SK-N-SH (cell line): Measurements from ENCODE around the gene SIT1. TPM values are rescaled to one million over a fixed set of nuclear protein-coding genes. Genes with fewer than 3 reads are reported as not detected.

Source experiments
- CTCF ChIA-PET: fragments of 300-600, 350-600 bp; formaldehyde crosslinking; extraction: SDS; loops from one replicate; lab custom pipeline; 2021; lab: Yijun Ruan, JAX
- POLR2A ChIA-PET: fragments of 350-600 bp; sonication (Branson Sonifier 250); formaldehyde crosslinking; extraction: SDS; loops from one replicate; lab custom pipeline; 2020; ENCODE audit warnings: antibody characterized with exemption, inconsistent platforms; lab: Yijun Ruan, JAX
- DNase-seq: peaks from one replicate; pipeline ENCODE4 v3.0.0; 2012
- H2AFZ ChIP-seq: fragments of 200-600 bp; sonication (generic); 2 replicates; pipeline ENCODE4 v1.8.1; 2016; ENCODE audit warnings: antibody characterized with exemption, mild to moderate bottlenecking, low read depth
- H3F3A ChIP-seq: fragments of 200-600 bp; sonication (generic); replicated peaks from 2 replicates; pipeline ENCODE3; 2016; ENCODE audit warnings: antibody characterized with exemption, mild to moderate bottlenecking; ENCODE audit not compliant: insufficient read depth
- H3K27ac ChIP-seq, 2 experiments: fragments of 200-500 bp in 1 of 2; fragments of 200-600 bp in 1 of 2; sonication (Bioruptor generic) in 1 of 2; sonication (generic), shearing (Covaris generic) in 1 of 2; 2 replicates each; pipeline versions ENCODE4 v1.5.1 to v1.6.1; 2014 to 2016; ENCODE audit warnings: low read depth in 2 of 2, inconsistent platforms in 1 of 2, low read length in 1 of 2, mild to moderate bottlenecking in 1 of 2, mixed read lengths in 1 of 2
- H3K27me3 ChIP-seq: fragments of 200-600 bp; sonication (generic), shearing (Covaris generic); 2 replicates; pipeline ENCODE4 v1.6.1; 2016; ENCODE audit warnings: mixed run types; ENCODE audit not compliant: insufficient read depth
- H3K36me3 ChIP-seq, 2 experiments: fragments of 200-500 bp in 1 of 2; fragments of 200-600 bp in 1 of 2; sonication (Bioruptor generic) in 1 of 2; sonication (generic) in 1 of 2; replicated peaks in 1 of 2; 2 replicates each; pipeline versions ENCODE3 to v1.5.1; 2014 to 2016; ENCODE audit warnings: low read length in 1 of 2, mild to moderate bottlenecking in 1 of 2; ENCODE audit not compliant: insufficient read depth in 2 of 2, control insufficient read depth in 1 of 2
- H3K4me1 ChIP-seq, 2 experiments: fragments of 200-500 bp in 1 of 2; fragments of 200-600 bp in 1 of 2; sonication (Bioruptor generic) in 1 of 2; sonication (generic), shearing (Covaris generic) in 1 of 2; 2 replicates each; pipeline versions ENCODE4 v1.5.1 to v1.6.1; 2014 to 2016; ENCODE audit warnings: low read depth in 1 of 2, low read length in 1 of 2, mixed run types in 1 of 2; ENCODE audit not compliant: insufficient read depth in 2 of 2, control insufficient read depth in 1 of 2
- H3K4me2 ChIP-seq: fragments of 200-600 bp; sonication (generic), shearing (Covaris generic); 2 replicates; pipeline ENCODE4 v1.6.1; 2017; ENCODE audit warnings: mixed run types
- H3K4me3 ChIP-seq, 2 experiments: fragments of 200-500 bp in 1 of 2; fragments of 200-600 bp in 1 of 2; sonication (Bioruptor generic) in 1 of 2; sonication (generic), shearing (Covaris generic) in 1 of 2; 2 replicates each; pipeline versions ENCODE4 v1.5.1 to v1.8.1; 2014 to 2016; ENCODE audit warnings: low read depth in 2 of 2, inconsistent platforms in 1 of 2, low read length in 1 of 2, mild to moderate bottlenecking in 1 of 2, mixed read lengths in 1 of 2, moderate library complexity in 1 of 2
- H3K79me2 ChIP-seq: fragments of 200-600 bp; sonication (generic); 2 replicates; pipeline ENCODE4 v1.8.1; 2017; ENCODE audit warnings: mild to moderate bottlenecking; ENCODE audit not compliant: insufficient read depth
- H3K9ac ChIP-seq: fragments of 200-600 bp; sonication (generic); 2 replicates; pipeline ENCODE4 v1.6.1; 2017; ENCODE audit warnings: mixed run types
- H3K9me2 ChIP-seq: fragments of 200-600 bp; sonication (generic); 2 replicates; pipeline ENCODE4 v1.6.1; 2017; ENCODE audit warnings: mixed run types
- H3K9me3 ChIP-seq: fragments of 200-600 bp; sonication (generic); 2 replicates; pipeline ENCODE4 v1.6.1; 2017; ENCODE audit warnings: mixed run types, mild to moderate bottlenecking, moderate library complexity
- H4K20me1 ChIP-seq: fragments of 200-600 bp; sonication (generic); 2 replicates; pipeline ENCODE4 v1.6.1; 2017; ENCODE audit warnings: mild to moderate bottlenecking, mixed run types; ENCODE audit not compliant: insufficient read depth
- CTCF ChIP-seq: fragments of 200-600 bp; sonication (generic); IDR thresholded peaks from 2 replicates; pipeline ENCODE4 v1.6.1; 2017; ENCODE audit warnings: antibody characterized with exemption, mild to moderate bottlenecking, moderate library complexity
- ELF1 ChIP-seq: IDR thresholded peaks from 2 replicates; pipeline ENCODE4 v1.4.0; 2012
- FOSL2 ChIP-seq: IDR thresholded peaks from 2 replicates; pipeline ENCODE4 v1.4.0; 2012; ENCODE audit warnings: low read depth, mild to moderate bottlenecking, moderate library complexity, borderline replicate concordance
- GATA2 ChIP-seq: sonication (generic); formaldehyde crosslinking; IDR thresholded peaks from 2 replicates; pipeline ENCODE4 v1.5.0; 2020; ENCODE audit warnings: mild to moderate bottlenecking, missing genetic modification reagents
- JUND ChIP-seq: IDR thresholded peaks from 2 replicates; pipeline ENCODE4 v1.4.0; 2012
- MAX ChIP-seq: IDR thresholded peaks from 2 replicates; pipeline ENCODE4 v1.4.0; 2012; ENCODE audit warnings: low read depth
- MEF2A ChIP-seq: IDR thresholded peaks from 2 replicates; pipeline ENCODE4 v1.4.0; 2012; ENCODE audit warnings: low read depth, borderline replicate concordance
- MXI1 ChIP-seq: IDR thresholded peaks from 2 replicates; pipeline ENCODE4 v1.6.1; 2012; ENCODE audit warnings: mild to moderate bottlenecking, low read depth, low read length, improper control_type of control experiment
- NFIC ChIP-seq: IDR thresholded peaks from 2 replicates; pipeline ENCODE4 v1.4.0; 2012; ENCODE audit warnings: borderline replicate concordance
- POLR2AphosphoS5 ChIP-seq: IDR thresholded peaks from 2 replicates; pipeline ENCODE4 v1.6.1; 2012; ENCODE audit warnings: low read depth, low read length
- RCOR1 ChIP-seq: fragments of 150-350 bp; IDR thresholded peaks from 2 replicates; pipeline ENCODE4 v1.6.1; 2017; ENCODE audit warnings: antibody characterized with exemption, low read length
- RFX5 ChIP-seq: IDR thresholded peaks from 2 replicates; pipeline ENCODE4 v1.6.1; 2012; ENCODE audit warnings: mild to moderate bottlenecking, improper control_type of control experiment, low read length
- SIN3A ChIP-seq: IDR thresholded peaks from 2 replicates; pipeline ENCODE4 v1.6.1; 2012; ENCODE audit warnings: low read depth, mild to moderate bottlenecking, low read length, moderate library complexity, borderline replicate concordance
- TAF1 ChIP-seq: IDR thresholded peaks from 2 replicates; pipeline ENCODE4 v1.6.1; 2012; ENCODE audit warnings: low read depth, mild to moderate bottlenecking, low read length, moderate library complexity, borderline replicate concordance
- TEAD4 ChIP-seq: IDR thresholded peaks from 2 replicates; pipeline ENCODE4 v1.4.0; 2012; ENCODE audit warnings: mild to moderate bottlenecking, borderline replicate concordance; ENCODE audit not compliant: insufficient read depth
- YY1 ChIP-seq: IDR thresholded peaks from 2 replicates; pipeline ENCODE4 v1.4.0; 2012; ENCODE audit warnings: low read depth, mild to moderate bottlenecking
- WGBS: methylation state at CpG from one replicate; pipeline ENCODE4 v1.1.6; 2017; ENCODE audit warnings: low lambda C conversion rate; 5-methylcytosine and 5-hydroxymethylcytosine counted together
- polyA plus RNA-seq, 3 experiments: library from polyadenylated mRNA; depleted of rRNA; stranded (reverse); fragments of >200 nt; gene quantifications; 2 replicates each; pipeline ENCODE4 v1.2.3, GENCODE V29; 2012
- TF ChIP-seq, protein P1 (sequence below): IDR thresholded peaks from 2 replicates; pipeline ENCODE4; 2012
- TF ChIP-seq, protein P2 (sequence below): fragments of 150-350 bp; IDR thresholded peaks from 2 replicates; pipeline ENCODE4 v1.6.1; 2017; ENCODE audit warnings: antibody characterized with exemption, low read length, low read depth, borderline replicate concordance
- TF ChIP-seq, protein P3 (sequence below): IDR thresholded peaks from 2 replicates; pipeline ENCODE4 v1.4.0; 2012; ENCODE audit warnings: low read depth, borderline replicate concordance

The SIT1 gene
- polyA plus RNA-seq, 1 of the 3 experiments (the other 2 are of a cell fraction), result not detected

- 0 out of 2 replicates have a peak, but pooled peaks have one; percentile 27 for TF ChIP-seq CTCF
These were observed 6.9 kb upstream of the SIT1 start, which contains the start of gene RMRP (continued) for GRCh38 chr9:35657546-35658136.

DNA sequence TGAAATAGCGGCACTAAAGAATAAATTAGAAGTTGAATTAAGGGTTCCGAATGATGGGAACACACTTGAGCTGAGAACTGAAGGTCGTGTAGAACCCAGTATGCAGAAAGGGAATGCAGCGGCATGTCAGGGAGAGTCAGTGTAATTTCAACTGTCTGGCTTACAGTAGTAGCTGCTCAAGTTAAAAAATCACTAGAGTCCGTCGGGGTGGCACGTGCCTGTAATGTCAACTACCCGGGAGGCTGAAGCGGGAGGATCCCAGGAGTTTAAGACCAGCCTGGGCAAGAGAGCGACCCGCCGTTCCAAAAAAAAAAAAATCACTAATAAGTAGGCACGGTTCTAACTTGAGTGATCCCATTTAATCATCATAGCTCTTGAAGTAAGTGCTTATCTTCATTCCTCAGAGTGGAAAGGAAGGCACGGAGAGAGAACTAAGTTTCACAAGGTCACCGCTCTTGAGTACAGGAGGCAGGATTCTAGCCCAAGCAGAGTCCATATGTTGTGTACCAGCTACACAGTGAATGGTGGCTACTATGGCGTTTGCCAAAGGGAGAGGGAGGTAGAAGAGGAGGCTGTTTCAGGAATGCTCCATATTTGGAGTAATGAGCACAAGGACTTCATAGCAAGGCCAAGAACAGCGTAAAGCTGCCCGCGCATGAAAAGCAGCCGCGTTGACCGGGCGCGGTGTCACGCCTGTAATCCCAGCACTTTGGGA lies 6.3 kb upstream of the SIT1 start:
- H3K27me3 ChIP-seq, result no peaks in the 10 kb centered on the region
- H4K20me1 ChIP-seq, result no peaks in the 10 kb centered on the region
- H3K9me2 ChIP-seq, result no peaks in the 10 kb centered on the region
- WGBS, result 27% methylated on average over 25 of the region's 25 CpGs
- peak; percentile 51 for DNase-seq
- no peak for TF ChIP-seq FOSL2
- no peak for TF ChIP-seq MEF2A
- TF ChIP-seq RCOR1, result no peak
- no peak for TF ChIP-seq JUND
- TF ChIP-seq GATA2 (CRISPR knock-in tag), result no peak
- no peak for TF ChIP-seq TAF1
- no peak for TF ChIP-seq YY1
- no peak for TF ChIP-seq ELF1
- TF ChIP-seq RFX5, result no peak
- TF ChIP-seq, protein P1, sequence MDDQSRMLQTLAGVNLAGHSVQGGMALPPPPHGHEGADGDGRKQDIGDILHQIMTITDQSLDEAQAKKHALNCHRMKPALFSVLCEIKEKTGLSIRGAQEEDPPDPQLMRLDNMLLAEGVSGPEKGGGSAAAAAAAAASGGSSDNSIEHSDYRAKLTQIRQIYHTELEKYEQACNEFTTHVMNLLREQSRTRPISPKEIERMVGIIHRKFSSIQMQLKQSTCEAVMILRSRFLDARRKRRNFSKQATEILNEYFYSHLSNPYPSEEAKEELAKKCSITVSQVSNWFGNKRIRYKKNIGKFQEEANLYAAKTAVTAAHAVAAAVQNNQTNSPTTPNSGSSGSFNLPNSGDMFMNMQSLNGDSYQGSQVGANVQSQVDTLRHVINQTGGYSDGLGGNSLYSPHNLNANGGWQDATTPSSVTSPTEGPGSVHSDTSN, result no peak
- TF ChIP-seq, protein P2, sequence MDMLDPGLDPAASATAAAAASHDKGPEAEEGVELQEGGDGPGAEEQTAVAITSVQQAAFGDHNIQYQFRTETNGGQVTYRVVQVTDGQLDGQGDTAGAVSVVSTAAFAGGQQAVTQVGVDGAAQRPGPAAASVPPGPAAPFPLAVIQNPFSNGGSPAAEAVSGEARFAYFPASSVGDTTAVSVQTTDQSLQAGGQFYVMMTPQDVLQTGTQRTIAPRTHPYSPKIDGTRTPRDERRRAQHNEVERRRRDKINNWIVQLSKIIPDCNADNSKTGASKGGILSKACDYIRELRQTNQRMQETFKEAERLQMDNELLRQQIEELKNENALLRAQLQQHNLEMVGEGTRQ, result no peak
- TF ChIP-seq TEAD4, result no peak
- no peak for TF ChIP-seq POLR2AphosphoS5
- no peak for TF ChIP-seq MXI1
- no peak for TF ChIP-seq NFIC
- TF ChIP-seq, protein P3, sequence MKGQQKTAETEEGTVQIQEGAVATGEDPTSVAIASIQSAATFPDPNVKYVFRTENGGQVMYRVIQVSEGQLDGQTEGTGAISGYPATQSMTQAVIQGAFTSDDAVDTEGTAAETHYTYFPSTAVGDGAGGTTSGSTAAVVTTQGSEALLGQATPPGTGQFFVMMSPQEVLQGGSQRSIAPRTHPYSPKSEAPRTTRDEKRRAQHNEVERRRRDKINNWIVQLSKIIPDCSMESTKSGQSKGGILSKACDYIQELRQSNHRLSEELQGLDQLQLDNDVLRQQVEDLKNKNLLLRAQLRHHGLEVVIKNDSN, result no peak
- TF ChIP-seq SIN3A, result no peak
- TF ChIP-seq MAX, result no peak
- TF ChIP-seq, all 33 proteins: peak for 0
- Histone ChIP-seq H3K4me2 (peak overlapping the region; percentile 72), H2AFZ (peak overlapping the region; percentile 70), H3K4me3 (peak overlapping the region; percentile 42 to 56), H3K36me3 (peaks cover 0 to 5% of the 10 kb centered on the region in 2 experiments), H3K9me3 (no peaks in the 10 kb centered on the region), H3K27ac (peak overlapping the region; percentile 70 to 97), H3K79me2 (peaks cover 22% of the 10 kb centered on the region), H3K4me1 (peaks cover 0 to 12% of the 10 kb centered on the region in 2 experiments; a peak in 1 of 4 replicates), H3K9ac (peak overlapping the region; percentile 61), H3F3A (peaks cover 17% of the 10 kb centered on the region)
- ChIA-PET CTCF (interaction anchor here (0.7 to 6.0 kb wide), 21 partner anchors 9 to 577 kb away, joined by 3 to 86 read pairs (median 4); partner anchors contain the start of genes CD72, CREB3, FANCG and TLN1), POLR2A (interaction anchor here (2.2 to 3.8 kb wide), 2 partner anchors 10 to 76 kb away, joined by 11 to 20 read pairs; partner anchors contain the start of genes CREB3 and TLN1)
